SJSA1 (cell line): ENCODE data around the gene PCMTD2. TPM values are rescaled to one million over a fixed set of nuclear protein-coding genes. Genes with fewer than 3 reads are reported as not detected.

ENCODE experiments used
- DNase-seq, 2 experiments: peaks; one replicate each; pipeline ENCODE4 v3.0.0-alpha.2; 2015 to 2020; ENCODE audit warnings: low spot score in 2 of 2, low read depth in 1 of 2
- H3K27ac ChIP-seq: fragments of 250-450 bp; sonication (Bioruptor Pico); 2 replicates; pipeline ENCODE4 v1.5.1; 2020; ENCODE audit warnings: mild to moderate bottlenecking, moderate library complexity
- H3K27me3 ChIP-seq: fragments of 250-450 bp; sonication (Bioruptor Pico); replicated peaks from 2 replicates; pipeline ENCODE4 v1.5.1; 2020; ENCODE audit warnings: mild to moderate bottlenecking, moderate library complexity
- H3K36me3 ChIP-seq: fragments of 250-450 bp; sonication (Bioruptor Pico); 2 replicates; pipeline ENCODE4 v1.5.1; 2020; ENCODE audit warnings: mild to moderate bottlenecking
- H3K4me1 ChIP-seq: fragments of 250-450 bp; sonication (Bioruptor Pico); replicated peaks from 2 replicates; pipeline ENCODE4 v1.6.1; 2021; ENCODE audit warnings: mild to moderate bottlenecking
- H3K4me3 ChIP-seq: fragments of 250-450 bp; sonication (Bioruptor Pico); 2 replicates; pipeline ENCODE4 v1.5.1; 2020; ENCODE audit warnings: mild to moderate bottlenecking
- H3K9me3 ChIP-seq: fragments of 250-450 bp; sonication (Bioruptor Pico); replicated peaks from 2 replicates; pipeline ENCODE4 v1.5.1; 2020; ENCODE audit warnings: mild to moderate bottlenecking
- total RNA-seq: library from RNA; depleted of rRNA; stranded (reverse); fragments of >200 nt; shearing (Covaris generic); gene quantifications from 2 replicates; pipeline ENCODE4 v1.2.3, GENCODE V29; 2014

Gene PCMTD2
- total RNA-seq, 1 experiment from 2014 or later = 12.4 TPM

DNA sequence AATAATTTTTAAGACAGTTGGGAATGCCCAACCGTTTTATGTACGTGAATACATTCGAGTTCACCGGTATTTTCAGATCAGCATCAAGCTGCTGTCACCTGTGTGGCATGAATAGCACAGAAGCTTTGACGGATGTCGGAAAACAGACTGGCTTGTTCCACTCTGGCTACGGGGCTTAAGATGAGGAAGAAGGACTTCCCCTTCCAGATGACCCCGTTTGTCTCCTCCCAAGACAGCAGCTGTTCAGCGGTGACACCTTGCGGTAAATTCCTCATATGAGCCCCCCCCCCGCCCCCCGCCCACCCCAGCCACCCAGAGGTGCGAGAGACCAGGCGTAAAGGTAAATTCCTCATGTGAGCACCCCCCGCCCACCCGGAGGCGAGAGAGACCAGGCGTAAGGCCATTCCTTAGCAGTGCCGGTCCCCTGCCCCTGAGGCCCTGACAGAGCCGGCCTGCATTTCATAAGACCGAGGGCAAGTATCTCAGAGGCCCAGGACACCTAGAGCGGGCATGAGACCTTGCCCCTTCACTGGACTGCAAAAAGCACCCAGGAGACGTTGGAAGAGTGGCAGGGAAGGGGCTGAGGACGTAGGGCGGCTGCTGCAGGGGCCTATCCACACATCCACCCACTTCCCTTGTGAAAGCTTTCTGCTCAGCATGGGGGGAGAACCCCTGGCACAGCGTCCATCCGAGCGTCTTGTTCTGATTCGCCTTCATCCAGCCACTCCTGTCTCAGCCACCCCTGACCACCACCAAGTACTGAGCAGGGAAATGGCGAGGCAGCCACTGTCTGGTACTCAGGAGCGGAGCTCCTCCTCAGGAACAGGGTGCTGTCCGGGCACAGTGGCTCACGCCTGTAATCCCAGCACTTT is 7.3 kb upstream of the PCMTD2 start:
- no peak overlapping the region for H3K4me3 ChIP-seq
- H3K9me3 ChIP-seq = no peaks in the 10 kb centered on the region
- H3K4me1 ChIP-seq = no peaks in the 10 kb centered on the region
- no peak for DNase-seq
- H3K27me3 ChIP-seq = peaks cover 19% of the 10 kb centered on the region
- no peak overlapping the region for H3K27ac ChIP-seq
- no peaks in the 10 kb centered on the region for H3K36me3 ChIP-seq

DNA sequence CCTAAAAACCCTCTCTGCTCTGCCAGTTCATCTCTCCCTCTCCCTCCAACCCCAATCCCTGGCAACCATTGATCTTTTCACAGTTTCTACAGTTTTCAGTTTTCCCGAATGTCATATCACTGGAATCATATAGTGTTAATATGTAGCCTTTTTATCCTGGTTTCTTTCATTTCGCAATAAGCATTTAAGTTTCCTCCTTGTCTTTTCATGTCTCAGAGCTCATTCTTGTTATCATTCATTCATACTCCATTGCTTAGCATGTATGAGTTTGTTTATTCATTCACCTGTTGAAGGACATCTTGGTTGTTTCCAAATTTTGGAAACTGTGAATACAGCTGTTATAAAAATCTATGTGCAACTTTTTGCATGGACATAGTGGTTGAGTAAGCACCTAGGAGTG is 5.5 kb upstream of the PCMTD2 start:
- peaks cover 4% of the 10 kb centered on the region for H3K4me1 ChIP-seq
- no peaks in the 10 kb centered on the region for H3K9me3 ChIP-seq
- DNase-seq = no peak
- no peak overlapping the region for H3K4me3 ChIP-seq
- peaks cover 19% of the 10 kb centered on the region for H3K27me3 ChIP-seq
- no peaks in the 10 kb centered on the region for H3K36me3 ChIP-seq
- no peak overlapping the region for H3K27ac ChIP-seq

- Histone ChIP-seq H3K27me3 (peaks cover 19% of the 10 kb centered on the region), H3K4me1 (peaks cover 12% of the 10 kb centered on the region), H3K4me3 (no peak overlapping the region), H3K9me3 (no peaks in the 10 kb centered on the region), H3K27ac (no peak overlapping the region), H3K36me3 (no peaks in the 10 kb centered on the region)
- DNase-seq = no peak
These were observed 2.6 kb upstream of the PCMTD2 start for GRCh38 chr20:64253000-64253383.

- no peak for DNase-seq
- H3K9me3 ChIP-seq = no peaks in the 10 kb centered on the region
- H3K27me3 ChIP-seq = peaks cover 17% of the 10 kb centered on the region
- H3K27ac ChIP-seq = no peak overlapping the region
- peaks cover 12% of the 10 kb centered on the region for H3K4me1 ChIP-seq
- H3K36me3 ChIP-seq = no peaks in the 10 kb centered on the region
- no peak overlapping the region for H3K4me3 ChIP-seq
These were observed 2.1 kb upstream of the PCMTD2 start for GRCh38 chr20:64253443-64253842.

- peaks cover 11% of the 10 kb centered on the region for H3K27me3 ChIP-seq
- no peak for DNase-seq
- H3K4me1 ChIP-seq = peaks cover 12% of the 10 kb centered on the region
- no peaks in the 10 kb centered on the region for H3K9me3 ChIP-seq
- no peak overlapping the region for H3K27ac ChIP-seq
- no peaks in the 10 kb centered on the region for H3K36me3 ChIP-seq
- no peak overlapping the region for H3K4me3 ChIP-seq
These were observed 1.4 kb upstream of the PCMTD2 start for GRCh38 chr20:64254156-64254555.

GRCh38 chr20:64254571-64255360 is 782 bp upstream of the PCMTD2 start:
- H3K4me1 ChIP-seq = peaks cover 12% of the 10 kb centered on the region
- DNase-seq = no peak
- no peaks in the 10 kb centered on the region for H3K36me3 ChIP-seq
- no peaks in the 10 kb centered on the region for H3K9me3 ChIP-seq
- H3K27ac ChIP-seq = peak overlapping the region; percentile 2; the same call in 1 of the 2 replicates
- H3K27me3 ChIP-seq = peaks cover 8% of the 10 kb centered on the region
- peak overlapping the region; percentile 51 for H3K4me3 ChIP-seq

DNA sequence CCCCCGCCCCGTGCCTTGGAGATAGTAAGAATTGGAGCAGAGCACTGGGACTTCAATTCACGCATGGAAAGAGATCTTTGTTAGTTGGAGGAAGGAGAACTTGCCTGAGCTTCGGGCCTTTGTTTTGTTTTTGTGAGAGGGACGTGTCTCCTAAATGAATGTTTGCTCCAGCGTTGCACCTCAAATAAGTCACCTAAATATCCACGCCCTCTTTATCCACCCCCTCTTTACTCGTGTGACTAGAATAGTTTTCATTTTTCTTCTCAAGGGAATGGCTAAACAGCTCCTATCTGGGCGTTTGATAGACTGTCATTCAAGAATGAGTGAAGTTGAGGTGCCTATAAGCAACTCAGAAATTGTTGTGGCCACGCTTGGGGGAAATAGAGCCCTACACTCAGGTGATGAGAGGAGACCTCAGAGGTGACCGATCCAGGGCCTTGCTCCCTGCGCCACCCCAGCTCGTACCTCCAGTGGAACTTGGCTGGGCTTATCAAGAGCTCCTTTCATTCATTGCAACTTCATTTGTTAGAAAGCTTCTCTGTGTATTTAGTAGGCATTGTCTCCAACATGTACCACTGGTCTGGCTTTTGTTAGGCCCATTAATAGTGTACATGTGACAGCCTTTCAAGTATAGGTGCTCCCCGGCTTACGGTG is 861 bp downstream of the PCMTD2 start:
- H3K36me3 ChIP-seq = no peaks in the 10 kb centered on the region
- peak overlapping the region; percentile 51 for H3K4me3 ChIP-seq
- no peak for DNase-seq
- H3K27ac ChIP-seq = no peak overlapping the region
- no peaks in the 10 kb centered on the region for H3K27me3 ChIP-seq
- no peaks in the 10 kb centered on the region for H3K9me3 ChIP-seq
- H3K4me1 ChIP-seq = peaks cover 12% of the 10 kb centered on the region

DNA sequence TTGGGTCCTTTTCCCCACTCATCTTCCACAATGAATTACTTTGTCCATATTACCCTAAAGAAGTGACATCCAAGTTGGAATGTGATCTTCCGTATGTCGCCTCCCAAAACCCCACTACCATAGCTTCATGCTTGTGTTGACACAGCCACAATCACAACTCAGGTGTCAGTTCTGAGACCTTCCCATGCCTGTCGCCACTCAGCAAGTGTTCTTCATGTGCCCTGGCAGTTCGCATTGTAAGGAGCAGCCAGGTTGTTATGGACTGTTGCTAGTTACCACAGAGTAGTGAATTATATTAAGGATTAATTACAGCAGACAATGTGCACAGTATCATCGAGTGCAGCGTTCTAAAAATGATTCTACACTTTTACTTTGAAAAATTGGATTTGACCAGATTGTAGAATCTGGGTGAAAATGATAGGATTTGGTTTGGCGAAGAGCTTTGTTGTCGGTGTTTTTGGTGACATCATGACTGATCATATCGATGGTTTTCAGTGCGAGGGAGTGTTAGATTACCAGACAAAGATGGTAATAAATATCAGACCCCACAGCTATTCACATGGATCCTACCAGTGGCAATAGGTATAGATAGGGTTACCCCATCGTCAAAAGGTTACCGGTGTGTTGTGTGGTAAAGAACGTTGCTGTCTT is 1.7 kb downstream of the PCMTD2 start:
- H3K36me3 ChIP-seq = no peaks in the 10 kb centered on the region
- no peak overlapping the region for H3K27ac ChIP-seq
- H3K4me3 ChIP-seq = no peak overlapping the region
- H3K9me3 ChIP-seq = no peaks in the 10 kb centered on the region
- peaks cover 12% of the 10 kb centered on the region for H3K4me1 ChIP-seq
- no peaks in the 10 kb centered on the region for H3K27me3 ChIP-seq
- no peak for DNase-seq

DNA sequence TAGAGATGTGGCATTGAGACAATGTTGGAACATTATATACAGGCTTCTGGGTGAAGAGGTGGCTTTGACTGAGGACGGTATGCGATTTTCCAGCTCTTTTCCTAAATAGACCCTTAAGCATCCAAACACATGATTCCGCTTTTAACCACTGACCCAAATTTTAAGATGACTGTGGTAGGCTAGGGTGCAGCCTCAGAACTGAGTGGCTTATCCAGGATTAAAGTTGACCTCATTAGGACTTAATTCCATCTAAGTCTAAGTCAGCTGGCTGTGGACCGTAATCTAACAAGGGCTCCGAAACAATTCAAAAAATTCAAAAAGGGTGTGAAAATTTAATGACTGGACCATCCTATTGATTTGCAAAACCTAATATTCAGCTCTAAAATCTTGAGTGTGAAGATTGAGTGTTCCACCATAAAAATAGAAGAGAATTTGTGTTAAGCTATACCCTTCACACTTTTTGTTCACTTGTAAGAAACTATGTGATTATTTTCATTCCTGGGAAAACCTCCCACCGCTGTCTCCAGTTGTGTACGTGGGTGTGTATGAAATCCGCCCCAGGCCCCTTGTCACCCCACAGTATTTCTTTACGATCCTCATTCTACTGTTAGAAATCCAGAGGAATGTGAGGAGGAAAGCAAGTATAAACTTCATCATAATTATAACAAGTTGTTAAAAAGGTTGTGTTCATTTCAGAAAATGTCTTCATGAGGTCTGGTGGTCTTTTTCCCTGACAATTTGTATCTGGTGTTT is 2.7 kb downstream of the PCMTD2 start:
- Histone ChIP-seq H3K9me3 (no peaks in the 10 kb centered on the region), H3K4me3 (no peak overlapping the region), H3K36me3 (no peaks in the 10 kb centered on the region), H3K27me3 (no peaks in the 10 kb centered on the region), H3K4me1 (peaks cover 12% of the 10 kb centered on the region), H3K27ac (no peak overlapping the region)
- no peak for DNase-seq

DNA sequence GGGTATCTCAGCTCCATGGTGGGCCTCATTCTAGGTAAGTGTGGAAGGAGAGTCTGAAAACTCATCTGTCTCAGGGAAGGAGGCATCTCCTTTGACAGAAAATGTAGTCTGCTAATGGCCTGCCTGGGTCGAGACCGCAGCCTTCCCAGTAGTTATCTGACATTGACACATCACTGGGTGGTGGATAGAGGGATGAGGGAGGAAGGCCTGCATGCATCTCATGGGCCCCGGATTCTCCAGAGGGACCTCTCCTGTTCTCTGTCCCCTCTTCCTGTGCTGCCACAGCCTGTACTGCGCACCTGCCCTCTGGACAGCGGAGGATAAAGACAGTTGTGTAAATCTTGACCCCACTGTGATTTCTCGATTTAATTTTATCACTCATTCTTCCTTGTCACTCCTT is 4.7 kb downstream of the PCMTD2 start:
- H3K36me3 ChIP-seq = no peaks in the 10 kb centered on the region
- no peak overlapping the region for H3K4me3 ChIP-seq
- H3K9me3 ChIP-seq = no peaks in the 10 kb centered on the region
- peaks cover 7% of the 10 kb centered on the region for H3K4me1 ChIP-seq
- no peaks in the 10 kb centered on the region for H3K27me3 ChIP-seq
- no peak overlapping the region for H3K27ac ChIP-seq
- DNase-seq = no peak

- Histone ChIP-seq H3K27ac (no peak overlapping the region), H3K36me3 (no peaks in the 10 kb centered on the region), H3K4me1 (peaks cover 4% of the 10 kb centered on the region; the same call in 1 of the 2 replicates), H3K9me3 (no peaks in the 10 kb centered on the region), H3K27me3 (no peaks in the 10 kb centered on the region), H3K4me3 (no peak overlapping the region)
- no peak for DNase-seq
These were observed 5.6 kb downstream of the PCMTD2 start for GRCh38 chr20:64261138-64261537.

DNA sequence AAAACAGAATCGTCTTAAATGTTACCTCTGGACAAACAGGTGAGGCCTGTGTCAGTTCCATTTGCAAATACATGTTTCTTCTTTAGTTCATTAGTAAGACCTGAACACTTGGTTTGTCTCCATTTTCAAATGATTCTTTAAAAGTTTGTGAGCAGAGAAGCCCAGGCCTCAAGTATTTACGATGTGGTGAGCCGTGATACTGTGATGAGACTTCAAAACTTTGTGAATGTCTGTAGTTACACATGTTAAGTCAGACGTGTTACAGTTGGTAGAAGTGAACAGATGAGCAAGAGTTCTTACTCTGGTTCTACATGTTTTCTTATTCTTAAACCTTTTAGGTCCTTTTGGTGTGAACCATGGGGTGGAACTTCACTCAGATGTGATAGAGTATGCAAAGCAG is 8.5 kb downstream of the PCMTD2 start:
- Histone ChIP-seq H3K27me3 (no peaks in the 10 kb centered on the region), H3K9me3 (no peaks in the 10 kb centered on the region), H3K4me3 (no peak overlapping the region), H3K36me3 (no peaks in the 10 kb centered on the region), H3K4me1 (no peaks in the 10 kb centered on the region), H3K27ac (no peak overlapping the region)
- no peak for DNase-seq

- Histone ChIP-seq H3K9me3 (no peaks in the 10 kb centered on the region), H3K4me3 (no peak overlapping the region), H3K27ac (no peak overlapping the region), H3K36me3 (no peaks in the 10 kb centered on the region), H3K4me1 (no peaks in the 10 kb centered on the region), H3K27me3 (no peaks in the 10 kb centered on the region)
- DNase-seq = no peak
These were observed 9.7 kb downstream of the PCMTD2 start for GRCh38 chr20:64265201-64265600.
